Neural cell (in vitro differentiated cells): ENCODE results near the gene STUM. TPM values are rescaled to one million over a fixed set of nuclear protein-coding genes. Genes with fewer than 3 reads are reported as not detected.

Experiments
- H2AFZ ChIP-seq: fragments of 200-600, 300-800 bp; sonication (generic), shearing (Covaris generic); 2 replicates; pipeline ENCODE4 v1.6.0; 2014; ENCODE audit warnings: low read depth, mild to moderate bottlenecking, antibody characterized with exemption, low read length, moderate library complexity
- H3F3A ChIP-seq: fragments of 200-600 bp; shearing (Covaris generic); 2 replicates; pipeline ENCODE4 v1.6.1; 2016; ENCODE audit warnings: mild to moderate bottlenecking, moderate library complexity, mixed read lengths, antibody characterized with exemption, low read length; ENCODE audit not compliant: insufficient read depth, poor library complexity, severe bottlenecking
- H3K27ac ChIP-seq: fragments of 200-600, 300-800 bp; sonication (generic), shearing (Covaris generic); 2 replicates; pipeline ENCODE4 v1.5.1; 2014; ENCODE audit warnings: mild to moderate bottlenecking, low read length, moderate library complexity
- H3K27me3 ChIP-seq: fragments of 300-800, 200-600 bp; sonication (generic), shearing (Covaris generic); 2 replicates; pipeline ENCODE4 v1.6.0; 2014; ENCODE audit warnings: mild to moderate bottlenecking, low read depth, low read length, moderate library complexity; ENCODE audit not compliant: insufficient read depth
- H3K36me3 ChIP-seq: fragments of 300-800, 200-600 bp; sonication (generic), shearing (Covaris generic); 2 replicates; pipeline ENCODE4 v1.5.1; 2014; ENCODE audit warnings: mild to moderate bottlenecking, antibody characterized with exemption, low read length, moderate library complexity; ENCODE audit not compliant: insufficient read depth
- H3K4me2 ChIP-seq: fragments of 300-800, 200-600 bp; sonication (generic), shearing (Covaris generic); 2 replicates; pipeline ENCODE4 v1.6.0; 2014; ENCODE audit warnings: mild to moderate bottlenecking, low read length
- H3K4me3 ChIP-seq: fragments of 300-800, 200-600 bp; sonication (generic), shearing (Covaris generic); 2 replicates; pipeline ENCODE4 v1.5.1; 2014; ENCODE audit warnings: mild to moderate bottlenecking, low read length, moderate library complexity
- H3K79me2 ChIP-seq: fragments of 200-600 bp; shearing (Covaris generic); replicated peaks from 2 replicates; pipeline ENCODE4 v1.6.0; 2014; ENCODE audit warnings: mild to moderate bottlenecking, low read length, moderate library complexity; ENCODE audit not compliant: insufficient read depth
- H3K9ac ChIP-seq: fragments of 300-800, 200-600 bp; sonication (generic), shearing (Covaris generic); 2 replicates; pipeline ENCODE4 v1.6.1; 2016; ENCODE audit warnings: mild to moderate bottlenecking, low read length, mixed read lengths
- H3K9me2 ChIP-seq: fragments of 200-600 bp; shearing (Covaris generic); 2 replicates; pipeline ENCODE4 v1.6.1; 2016; ENCODE audit warnings: mild to moderate bottlenecking, low read length, mixed read lengths; ENCODE audit not compliant: insufficient read depth
- H3K9me3 ChIP-seq: fragments of 200-600, 300-800 bp; sonication (generic), shearing (Covaris generic); 2 replicates; pipeline ENCODE4 v1.6.1; 2016; ENCODE audit warnings: mild to moderate bottlenecking, mixed run types, low read length, moderate library complexity, mixed read lengths
- H4K20me1 ChIP-seq: fragments of 200-600 bp; shearing (Covaris generic); 2 replicates; pipeline ENCODE4 v1.6.1; 2016; ENCODE audit warnings: mild to moderate bottlenecking, mixed run types; ENCODE audit not compliant: insufficient read depth
- EP300 ChIP-seq: fragments of 450-650 bp; conservative IDR thresholded peaks from 2 replicates; pipeline ENCODE4 v1.6.1; 2014; ENCODE audit warnings: antibody characterized with exemption, mild to moderate bottlenecking, moderate library complexity; ENCODE audit not compliant: poor library complexity, severe bottlenecking
- EZH2 ChIP-seq: fragments of 200-600, 300-800 bp; shearing (Covaris generic), sonication (generic); IDR thresholded peaks from 2 replicates; pipeline ENCODE4 v1.6.1; 2014; ENCODE audit warnings: antibody characterized with exemption, low read length, borderline replicate concordance, mild to moderate bottlenecking; ENCODE audit not compliant: insufficient read depth, poor library complexity, severe bottlenecking
- MXI1 ChIP-seq: fragments of 450-650 bp; conservative IDR thresholded peaks from 2 replicates; pipeline ENCODE4 v1.6.1; 2014; ENCODE audit warnings: antibody characterized with exemption, mild to moderate bottlenecking; ENCODE audit not compliant: poor library complexity, severe bottlenecking
- POLR2AphosphoS5 ChIP-seq: IDR thresholded peaks from 2 replicates; pipeline ENCODE4 v1.6.1; 2012
- RAD21 ChIP-seq: fragments of 450-650 bp; conservative IDR thresholded peaks from 2 replicates; pipeline ENCODE4 v1.6.1; 2014; ENCODE audit warnings: antibody characterized with exemption, mild to moderate bottlenecking, moderate library complexity
- SMC3 ChIP-seq: fragments of 450-650 bp; conservative IDR thresholded peaks from 2 replicates; pipeline ENCODE4 v1.6.1; 2014; ENCODE audit warnings: antibody characterized with exemption, mild to moderate bottlenecking, moderate library complexity; ENCODE audit not compliant: poor library complexity
- TAF1 ChIP-seq: IDR thresholded peaks from 2 replicates; pipeline ENCODE4 v1.6.1; 2012; ENCODE audit warnings: low read depth
- polyA plus RNA-seq: library from polyadenylated mRNA; depleted of rRNA; stranded (reverse); fragments of >200 nt; gene quantifications from 2 replicates; pipeline ENCODE4 v1.2.3, GENCODE V29; 2014
- TF ChIP-seq, protein P1 (sequence below): IDR thresholded peaks from 2 replicates; pipeline ENCODE4 v1.6.1; 2012; ENCODE audit warnings: borderline replicate concordance
- TF ChIP-seq, protein P2 (sequence below): fragments of 450-650 bp; IDR thresholded peaks from 2 replicates; pipeline ENCODE4 v1.5.1; 2014; ENCODE audit warnings: antibody characterized with exemption, mild to moderate bottlenecking, moderate library complexity; ENCODE audit not compliant: poor library complexity, severe bottlenecking

Gene STUM
- polyA plus RNA-seq, 1 donor from 2014 or later, result 0.52 TPM

- Histone ChIP-seq H3K27me3 (no peaks in the 10 kb centered on the region), H3K27ac (no peak overlapping the region), H2AFZ (no peak overlapping the region), H3K9ac (no peak overlapping the region), H3K4me3 (no peak overlapping the region), H3K36me3 (no peaks in the 10 kb centered on the region), H3K79me2 (no peaks in the 10 kb centered on the region), H3K9me3 (no peaks in the 10 kb centered on the region), H3K4me2 (no peak overlapping the region), H3F3A (no peaks in the 10 kb centered on the region), H3K9me2 (no peaks in the 10 kb centered on the region), H4K20me1 (no peaks in the 10 kb centered on the region)
- no peak for TF ChIP-seq POLR2AphosphoS5
- TF ChIP-seq EP300, result no peak
- no peak for TF ChIP-seq EZH2
- no peak for TF ChIP-seq RAD21
- TF ChIP-seq, protein P1, sequence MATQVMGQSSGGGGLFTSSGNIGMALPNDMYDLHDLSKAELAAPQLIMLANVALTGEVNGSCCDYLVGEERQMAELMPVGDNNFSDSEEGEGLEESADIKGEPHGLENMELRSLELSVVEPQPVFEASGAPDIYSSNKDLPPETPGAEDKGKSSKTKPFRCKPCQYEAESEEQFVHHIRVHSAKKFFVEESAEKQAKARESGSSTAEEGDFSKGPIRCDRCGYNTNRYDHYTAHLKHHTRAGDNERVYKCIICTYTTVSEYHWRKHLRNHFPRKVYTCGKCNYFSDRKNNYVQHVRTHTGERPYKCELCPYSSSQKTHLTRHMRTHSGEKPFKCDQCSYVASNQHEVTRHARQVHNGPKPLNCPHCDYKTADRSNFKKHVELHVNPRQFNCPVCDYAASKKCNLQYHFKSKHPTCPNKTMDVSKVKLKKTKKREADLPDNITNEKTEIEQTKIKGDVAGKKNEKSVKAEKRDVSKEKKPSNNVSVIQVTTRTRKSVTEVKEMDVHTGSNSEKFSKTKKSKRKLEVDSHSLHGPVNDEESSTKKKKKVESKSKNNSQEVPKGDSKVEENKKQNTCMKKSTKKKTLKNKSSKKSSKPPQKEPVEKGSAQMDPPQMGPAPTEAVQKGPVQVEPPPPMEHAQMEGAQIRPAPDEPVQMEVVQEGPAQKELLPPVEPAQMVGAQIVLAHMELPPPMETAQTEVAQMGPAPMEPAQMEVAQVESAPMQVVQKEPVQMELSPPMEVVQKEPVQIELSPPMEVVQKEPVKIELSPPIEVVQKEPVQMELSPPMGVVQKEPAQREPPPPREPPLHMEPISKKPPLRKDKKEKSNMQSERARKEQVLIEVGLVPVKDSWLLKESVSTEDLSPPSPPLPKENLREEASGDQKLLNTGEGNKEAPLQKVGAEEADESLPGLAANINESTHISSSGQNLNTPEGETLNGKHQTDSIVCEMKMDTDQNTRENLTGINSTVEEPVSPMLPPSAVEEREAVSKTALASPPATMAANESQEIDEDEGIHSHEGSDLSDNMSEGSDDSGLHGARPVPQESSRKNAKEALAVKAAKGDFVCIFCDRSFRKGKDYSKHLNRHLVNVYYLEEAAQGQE, result no peak
These were observed 37.6 kb downstream of the STUM start for GRCh38 chr1:226586116-226586515.

DNA sequence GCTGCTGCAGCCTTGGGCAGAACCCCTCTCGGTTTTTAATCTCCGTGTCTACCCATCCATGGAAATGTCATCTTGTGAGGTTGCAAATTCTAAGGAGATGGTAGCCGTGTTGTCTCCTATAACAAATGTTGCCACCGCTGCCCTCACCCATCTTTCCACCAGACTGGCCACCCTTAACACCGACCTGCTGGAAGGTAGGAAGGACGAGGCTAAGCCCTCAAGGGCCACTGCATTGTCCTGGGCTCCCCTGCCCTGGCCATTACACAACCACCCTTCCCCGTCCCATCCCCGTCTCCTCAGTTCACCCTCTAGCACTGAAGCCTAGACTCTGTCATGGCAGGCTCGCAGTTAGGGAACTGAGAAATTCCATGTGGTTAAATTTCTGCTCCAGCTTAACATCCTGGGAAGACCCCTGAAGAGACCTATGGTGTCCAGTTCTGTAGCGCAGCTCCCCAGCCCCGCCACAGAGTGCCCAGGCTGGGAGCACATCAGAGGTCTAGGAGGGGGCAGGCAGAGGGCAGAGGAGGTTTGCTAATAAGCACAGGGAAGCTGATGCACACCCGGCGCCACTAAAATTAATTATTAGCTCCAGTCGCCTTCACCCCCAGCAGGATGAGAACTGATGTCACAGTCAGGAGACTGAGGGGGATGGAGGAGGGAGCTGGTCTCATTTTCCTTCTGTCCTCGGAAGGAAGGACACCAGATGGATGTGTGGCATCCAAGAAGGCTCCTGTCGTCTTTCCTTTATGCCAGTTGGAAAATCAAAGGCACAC is 38.3 kb downstream of the STUM start:
- Histone ChIP-seq H3K4me3 (no peak overlapping the region), H3K9me2 (no peaks in the 10 kb centered on the region), H3K27me3 (no peaks in the 10 kb centered on the region), H3K79me2 (no peaks in the 10 kb centered on the region), H3F3A (no peaks in the 10 kb centered on the region), H2AFZ (no peak overlapping the region), H3K27ac (no peak overlapping the region), H3K9ac (no peak overlapping the region), H3K36me3 (no peaks in the 10 kb centered on the region), H3K9me3 (no peaks in the 10 kb centered on the region), H4K20me1 (no peaks in the 10 kb centered on the region), H3K4me2 (no peak overlapping the region)
- TF ChIP-seq TAF1 (no peak), RAD21 (no peak), MXI1 (no peak), SMC3 (no peak), EP300 (no peak)

DNA sequence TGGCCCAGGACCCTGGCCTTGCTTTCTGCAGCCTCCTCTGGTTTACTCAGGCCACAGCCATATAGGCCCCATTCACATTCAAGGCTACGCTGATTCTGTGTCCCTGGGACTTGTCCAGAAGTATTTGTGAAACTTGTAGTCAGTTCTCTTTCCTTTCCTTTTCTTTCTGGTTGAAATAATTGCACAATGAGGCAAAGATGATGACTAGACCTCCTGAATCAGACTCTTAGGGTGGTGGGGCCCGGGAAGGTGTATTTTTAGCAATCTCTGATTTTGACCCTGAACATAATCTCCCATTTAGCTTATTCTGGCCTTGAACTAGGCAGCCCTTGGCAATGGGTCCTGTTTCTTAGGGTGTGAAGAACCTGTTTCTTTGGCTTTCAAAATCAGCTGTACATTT is 39.9 kb downstream of the STUM start:
- Histone ChIP-seq H3K27me3 (no peaks in the 10 kb centered on the region), H3K9ac (no peak overlapping the region), H3K36me3 (no peaks in the 10 kb centered on the region), H3K9me2 (no peaks in the 10 kb centered on the region), H2AFZ (no peak overlapping the region), H3K9me3 (no peaks in the 10 kb centered on the region), H3K4me3 (no peak overlapping the region), H3F3A (no peaks in the 10 kb centered on the region), H3K27ac (no peak overlapping the region), H4K20me1 (no peaks in the 10 kb centered on the region), H3K79me2 (no peaks in the 10 kb centered on the region), H3K4me2 (no peak overlapping the region)
- TF ChIP-seq POLR2AphosphoS5, result no peak
- TF ChIP-seq, protein P1, result no peak
- TF ChIP-seq EP300, result no peak
- TF ChIP-seq RAD21, result no peak
- TF ChIP-seq MXI1, result no peak
- no peak for TF ChIP-seq SMC3
- TF ChIP-seq, protein P2, sequence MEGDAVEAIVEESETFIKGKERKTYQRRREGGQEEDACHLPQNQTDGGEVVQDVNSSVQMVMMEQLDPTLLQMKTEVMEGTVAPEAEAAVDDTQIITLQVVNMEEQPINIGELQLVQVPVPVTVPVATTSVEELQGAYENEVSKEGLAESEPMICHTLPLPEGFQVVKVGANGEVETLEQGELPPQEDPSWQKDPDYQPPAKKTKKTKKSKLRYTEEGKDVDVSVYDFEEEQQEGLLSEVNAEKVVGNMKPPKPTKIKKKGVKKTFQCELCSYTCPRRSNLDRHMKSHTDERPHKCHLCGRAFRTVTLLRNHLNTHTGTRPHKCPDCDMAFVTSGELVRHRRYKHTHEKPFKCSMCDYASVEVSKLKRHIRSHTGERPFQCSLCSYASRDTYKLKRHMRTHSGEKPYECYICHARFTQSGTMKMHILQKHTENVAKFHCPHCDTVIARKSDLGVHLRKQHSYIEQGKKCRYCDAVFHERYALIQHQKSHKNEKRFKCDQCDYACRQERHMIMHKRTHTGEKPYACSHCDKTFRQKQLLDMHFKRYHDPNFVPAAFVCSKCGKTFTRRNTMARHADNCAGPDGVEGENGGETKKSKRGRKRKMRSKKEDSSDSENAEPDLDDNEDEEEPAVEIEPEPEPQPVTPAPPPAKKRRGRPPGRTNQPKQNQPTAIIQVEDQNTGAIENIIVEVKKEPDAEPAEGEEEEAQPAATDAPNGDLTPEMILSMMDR, result no peak
- no peak for TF ChIP-seq EZH2
- no peak for TF ChIP-seq TAF1
